Measurements from ENCODE around the gene KRTAP10-7. TPM values are rescaled to one million over a fixed set of nuclear protein-coding genes. Genes with fewer than 3 reads are reported as not detected.
A peak's percentile ranks its signal among the peaks of the same experiment; 100 is the strongest.
"Not testable (repeated sequence)": the region's sequence is repeated elsewhere in the genome, so short reads cannot be mapped to it uniquely, and the experiment has no call there.

Gene KRTAP10-7
- total and polyA plus RNA-seq, 7 experiments from 2014 or later, result not detected

- CTCF ChIA-PET, result interaction anchor here (0.9 kb wide), 1 partner anchor 122 kb away, joined by 3 read pairs; no protein-coding TSS in a partner anchor
- H3K4me3 Mint-ChIP-seq, result peak overlapping the region in 1 of 10 donors; percentile 45
- intact Hi-C loops (cut with micrococcal nuclease), result loop anchor here in 1 of 2 donors (5.0 kb wide), 1 partner anchor 40 kb away; no protein-coding TSS in a partner anchor
- H3K27ac Mint-ChIP-seq, result peak overlapping the region in 2 of 9 donors; percentile 43 to 71
- Histone ChIP-seq H3K36me3 (ENCODE audit: control insufficient read depth in 2 of 3, insufficient read depth in 3 of 3, low read length in 3 of 3) (no peaks in the 10 kb centered on the region), H3K27ac (ENCODE audit: low read depth, low read length) (no peak overlapping the region), H3K4me3 (ENCODE audit: low read length) (no peak overlapping the region), H3K27me3 (ENCODE audit: control insufficient read depth in 2 of 2, insufficient read depth in 2 of 2, low read length in 2 of 2) (no peaks in the 10 kb centered on the region), H3K9me3 (ENCODE audit: control insufficient read depth in 2 of 3, low read length in 3 of 3) (peaks cover 0 to 25% (median 9%) of the 10 kb centered on the region in 3 experiments), H3K4me1 (ENCODE audit: control insufficient read depth in 2 of 2, insufficient read depth in 2 of 2, low read length in 2 of 2) (peaks cover 16 to 20% of the 10 kb centered on the region in 2 donors)
- peaks cover 0 to 35% (median 0%) of the 10 kb centered on the region in 5 donors for H3K27me3 Mint-ChIP-seq
- DNase-seq, result no peak
- no peak for ATAC-seq
- POLR2A ChIA-PET, result no interaction called here
- H3K36me3 Mint-ChIP-seq, result peaks cover 12 to 31% (median 15%) of the 10 kb centered on the region in 5 donors
- peaks cover 4 to 32% (median 28%) of the 10 kb centered on the region in 7 donors for H3K4me1 Mint-ChIP-seq
- H3K9me3 Mint-ChIP-seq, result peaks cover 13 to 55% (median 34%) of the 10 kb centered on the region in 11 donors
Observed at GRCh38 chr21:44632067-44632466, 31.7 kb downstream of the KRTAP10-7 start.

- Mint-ChIP-seq H3K27me3 (peaks cover 0 to 31% (median 8%) of the 10 kb centered on the region in 5 donors), H3K4me3 (no peak overlapping the region), H3K4me1 (peaks cover 0 to 7% (median 1%) of the 10 kb centered on the region in 7 donors), H3K27ac (peak overlapping the region in 2 of 9 donors; percentile 57 to 59), H3K36me3 (peaks cover 0 to 17% (median 8%) of the 10 kb centered on the region in 5 donors), H3K9me3 (peaks cover 17 to 46% (median 26%) of the 10 kb centered on the region in 11 donors)
- H3K9me3 ChIP-seq (ENCODE audit: control insufficient read depth in 2 of 3, low read length in 3 of 3), result peaks cover 0 to 19% (median 3%) of the 10 kb centered on the region in 3 experiments
- DNase-seq (no peak), ATAC-seq (no peak)
- intact Hi-C loops (cut with micrococcal nuclease), result no loop called here
- ChIA-PET POLR2A (no interaction called here), CTCF (no interaction called here)
- H3K4me1 ChIP-seq (ENCODE audit: control insufficient read depth in 2 of 2, insufficient read depth in 2 of 2, low read length in 2 of 2), result no peaks in the 10 kb centered on the region
- no peaks in the 10 kb centered on the region for H3K27me3 ChIP-seq (ENCODE audit: control insufficient read depth in 2 of 2, insufficient read depth in 2 of 2, low read length in 2 of 2)
- H3K36me3 ChIP-seq (ENCODE audit: control insufficient read depth in 2 of 3, insufficient read depth in 3 of 3, low read length in 3 of 3), result no peaks in the 10 kb centered on the region
- H3K27ac ChIP-seq (ENCODE audit: low read depth, low read length), result no peak overlapping the region
- no peak overlapping the region for H3K4me3 ChIP-seq (ENCODE audit: low read length)
Observed at GRCh38 chr21:44636209-44637017, 36.0 kb downstream of the KRTAP10-7 start.

GRCh38 chr21:44637018-44637850, 36.8 kb downstream of the KRTAP10-7 start, which contains the start of gene KRTAP10-10:
Gene KRTAP10-10, plus strand, starts transcription at chr21:44637356. Its CDS starts 62 bp downstream, at chr21:44637418.
- intact Hi-C loops (cut with micrococcal nuclease), result no loop called here
- peak within 1 kb of the TSS in 2 of 9 donors; percentile 43 to 59 for H3K27ac Mint-ChIP-seq

GRCh38 chr21:44637851-44638348, 37.5 kb downstream of the KRTAP10-7 start:
- CTCF ChIA-PET, result interaction anchor here (1.2 kb wide), 1 partner anchor 9 kb away, joined by 3 read pairs; the partner anchor contains the start of gene KRTAP10-11
- H3K27me3 ChIP-seq (ENCODE audit: control insufficient read depth in 2 of 2, insufficient read depth in 2 of 2, low read length in 2 of 2); H3K4me1 Mint-ChIP-seq; H3K4me3 Mint-ChIP-seq; H3K4me3 ChIP-seq (ENCODE audit: low read length); H3K4me1 ChIP-seq (ENCODE audit: control insufficient read depth in 2 of 2, insufficient read depth in 2 of 2, low read length in 2 of 2); H3K36me3 ChIP-seq (ENCODE audit: control insufficient read depth in 2 of 3, insufficient read depth in 3 of 3, low read length in 3 of 3); H3K27ac ChIP-seq (ENCODE audit: low read depth, low read length); POLR2A ChIA-PET; DNase-seq; ATAC-seq; H3K9me3 ChIP-seq (ENCODE audit: control insufficient read depth in 2 of 3, low read length in 3 of 3): not testable (repeated sequence)
- intact Hi-C loops (cut with micrococcal nuclease), result loop anchor here in 1 of 2 donors (2.0 kb wide), 1 partner anchor 47 kb away; no protein-coding TSS in a partner anchor
- H3K27me3 Mint-ChIP-seq, result peaks cover 0 to 26% (median 8%) of the 10 kb centered on the region in 5 donors
- peaks cover 10 to 38% (median 15%) of the 10 kb centered on the region in 11 donors for H3K9me3 Mint-ChIP-seq
- H3K36me3 Mint-ChIP-seq, result peaks cover 0 to 14% (median 9%) of the 10 kb centered on the region in 5 donors
- H3K27ac Mint-ChIP-seq, result peak overlapping the region in 1 of 9 donors; percentile 43

More at GRCh38 chr21:44637018-44637850, 36.8 kb downstream of the KRTAP10-7 start, which contains the start of gene KRTAP10-10:
- Histone ChIP-seq H3K36me3 (ENCODE audit: control insufficient read depth in 2 of 3, insufficient read depth in 3 of 3, low read length in 3 of 3) (no peaks in the 10 kb centered on the region), H3K4me3 (ENCODE audit: low read length) (no peak within 1 kb of the TSS), H3K27me3 (ENCODE audit: control insufficient read depth in 2 of 2, insufficient read depth in 2 of 2, low read length in 2 of 2) (no peaks in the 10 kb centered on the region), H3K4me1 (ENCODE audit: control insufficient read depth in 2 of 2, insufficient read depth in 2 of 2, low read length in 2 of 2) (no peaks in the 10 kb centered on the region), H3K9me3 (ENCODE audit: control insufficient read depth in 2 of 3, low read length in 3 of 3) (peaks cover 0 to 13% (median 3%) of the 10 kb centered on the region in 3 experiments), H3K27ac (ENCODE audit: low read depth, low read length) (no peak within 1 kb of the TSS)
- ChIA-PET POLR2A (no interaction called here), CTCF (interaction anchor here (1.2 kb wide), 1 partner anchor 9 kb away, joined by 3 read pairs; the partner anchor contains the start of gene KRTAP10-11)
- no peak for ATAC-seq
- Mint-ChIP-seq H3K36me3 (peaks cover 0 to 14% (median 9%) of the 10 kb centered on the region in 5 donors), H3K27me3 (peaks cover 0 to 28% (median 8%) of the 10 kb centered on the region in 5 donors), H3K4me3 (no peak within 1 kb of the TSS), H3K4me1 (peaks cover 0 to 7% (median 0%) of the 10 kb centered on the region in 7 donors), H3K9me3 (peaks cover 9 to 40% (median 19%) of the 10 kb centered on the region in 11 donors)
- no peak for DNase-seq

- ATAC-seq; H3K36me3 ChIP-seq (ENCODE audit: control insufficient read depth in 2 of 3, insufficient read depth in 3 of 3, low read length in 3 of 3); H3K4me3 Mint-ChIP-seq; DNase-seq; H3K4me3 ChIP-seq (ENCODE audit: low read length); POLR2A ChIA-PET; H3K4me1 Mint-ChIP-seq; H3K27me3 ChIP-seq (ENCODE audit: control insufficient read depth in 2 of 2, insufficient read depth in 2 of 2, low read length in 2 of 2); CTCF ChIA-PET; H3K4me1 ChIP-seq (ENCODE audit: control insufficient read depth in 2 of 2, insufficient read depth in 2 of 2, low read length in 2 of 2); H3K27ac Mint-ChIP-seq; H3K27ac ChIP-seq (ENCODE audit: low read depth, low read length): not testable (repeated sequence)
- peaks cover 10 to 37% (median 17%) of the 10 kb centered on the region in 11 donors for H3K9me3 Mint-ChIP-seq
- peaks cover 0 to 13% (median 3%) of the 10 kb centered on the region in 3 experiments for H3K9me3 ChIP-seq (ENCODE audit: control insufficient read depth in 2 of 3, low read length in 3 of 3)
- H3K36me3 Mint-ChIP-seq, result peaks cover 0 to 15% (median 9%) of the 10 kb centered on the region in 5 donors
- intact Hi-C loops (cut with micrococcal nuclease), result loop anchor here in 1 of 2 donors (2.0 kb wide), 1 partner anchor 48 kb away; no protein-coding TSS in a partner anchor
- H3K27me3 Mint-ChIP-seq, result peaks cover 0 to 20% (median 8%) of the 10 kb centered on the region in 5 donors
Observed at GRCh38 chr21:44638506-44639330, 38.3 kb downstream of the KRTAP10-7 start.

Measured in naive thymus-derived CD4-positive, alpha-beta T cell (primary cell).